HG03139 (cell line): ENCODE data around the gene OR4D2.
"Not testable (repeated sequence)": the region's sequence is repeated elsewhere in the genome, so short reads cannot be mapped to it uniquely, and the experiment has no call there.

Source experiments
- ATAC-seq: cut with Tn5 transposase; IDR thresholded peaks from one replicate; pipeline ENCODE4 v1.9.1; 2021; ENCODE audit not compliant: unreplicated experiment

Gene OR4D2

GRCh38 chr17:58166682-58167081 lies at the start of gene OR4D2:
Gene OR4D2, plus strand, starts transcription at chr17:58166982. Its CDS starts 2,674 bp downstream, at chr17:58169656.
- no peak for ATAC-seq

DNA sequence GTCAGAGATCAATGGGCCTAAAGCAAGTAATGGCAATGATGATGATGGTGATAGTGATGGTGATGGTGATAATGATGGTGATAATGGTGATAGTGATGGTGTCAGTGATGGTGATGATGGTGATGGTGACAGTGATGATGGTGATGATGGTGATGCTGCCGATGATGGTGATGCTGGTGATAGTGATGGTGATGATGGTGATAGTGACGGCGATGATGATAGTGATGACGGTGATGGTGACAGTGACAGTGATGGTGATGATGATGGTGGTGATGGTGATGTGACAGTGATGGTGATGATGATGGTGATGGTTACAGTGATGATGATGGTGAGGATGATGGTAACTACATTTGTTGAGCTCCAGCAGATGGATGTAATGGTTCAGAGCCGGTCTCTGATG lies 49.4 kb upstream of the OR4D2 start:
- no peak for ATAC-seq

DNA sequence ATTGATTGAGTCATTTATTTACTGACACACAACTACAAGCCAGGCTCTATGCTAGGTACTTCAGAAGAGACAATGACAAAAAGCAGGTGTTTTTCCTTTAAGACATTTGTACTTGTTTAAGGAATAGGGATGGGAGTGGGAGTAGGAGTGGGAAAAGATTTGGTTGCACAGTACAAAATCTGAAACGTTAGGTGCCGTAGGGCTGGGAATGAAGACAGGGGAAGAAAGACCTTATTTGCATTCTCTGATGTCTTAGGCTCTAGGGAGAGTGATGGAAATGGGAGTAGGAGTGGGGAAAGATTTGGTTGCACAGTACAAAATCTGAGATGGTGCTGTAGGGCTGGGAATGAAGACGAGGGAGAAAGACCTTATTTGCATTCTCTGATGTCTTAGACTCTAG lies 47.3 kb upstream of the OR4D2 start:
- no peak for ATAC-seq

- no peak for ATAC-seq
Observed at GRCh38 chr17:58120195-58120822, 46.5 kb upstream of the OR4D2 start.

- ATAC-seq: no peak
Observed at GRCh38 chr17:58121925-58122324, 44.9 kb upstream of the OR4D2 start.

- no peak for ATAC-seq
Observed at GRCh38 chr17:58127846-58128245, 38.9 kb upstream of the OR4D2 start.

DNA sequence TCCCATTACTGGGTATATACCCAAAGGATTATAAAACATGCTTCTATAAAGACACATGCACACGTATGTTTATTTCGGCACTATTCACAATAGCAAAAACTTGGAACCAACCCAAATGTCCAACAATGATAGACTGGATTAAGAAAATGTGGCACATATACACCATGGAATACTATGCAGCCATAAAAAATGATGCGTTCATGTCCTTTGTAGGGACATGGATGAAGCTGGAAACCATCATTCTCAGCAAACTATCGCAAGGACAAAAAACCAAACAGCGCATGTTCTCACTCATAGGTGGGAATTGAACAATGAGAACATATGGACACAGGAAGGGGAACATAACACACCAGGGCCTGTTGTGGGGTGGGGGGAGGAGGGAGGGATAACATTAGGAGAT lies 34.1 kb upstream of the OR4D2 start:
- ATAC-seq: not testable (repeated sequence)

GRCh38 chr17:58136669-58137279 lies 30.0 kb upstream of the OR4D2 start:
- no peak for ATAC-seq

GRCh38 chr17:58141505-58141904 lies 25.3 kb upstream of the OR4D2 start:
- no peak for ATAC-seq

DNA sequence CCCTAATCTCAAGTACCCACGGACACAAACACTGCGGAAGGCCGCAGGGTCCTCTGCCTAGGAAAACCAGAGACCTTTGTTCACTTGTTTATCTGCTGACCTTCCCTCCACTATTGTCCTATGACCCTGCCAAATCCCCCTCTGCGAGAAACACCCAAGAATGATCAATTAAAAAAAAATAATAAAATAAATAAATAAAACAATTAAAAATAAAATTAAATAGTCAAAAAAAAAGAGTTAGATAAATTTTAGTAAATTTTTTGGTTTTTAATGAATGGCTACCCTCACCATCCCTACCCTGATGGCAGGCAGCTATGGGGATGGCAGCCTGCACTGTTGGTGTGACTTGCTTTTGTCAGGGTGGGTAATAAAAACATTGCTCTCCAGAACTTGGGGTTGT lies 23.4 kb upstream of the OR4D2 start:
- not testable (repeated sequence) for ATAC-seq

- no peak for ATAC-seq
Observed at GRCh38 chr17:58144801-58145200, 22.0 kb upstream of the OR4D2 start.

- no peak for ATAC-seq
Observed at GRCh38 chr17:58147930-58148434, 18.8 kb upstream of the OR4D2 start, which contains the start of gene OR4D1. Gene OR4D1, plus strand, starts transcription at chr17:58148384. Its CDS starts 6,770 bp downstream, at chr17:58155154.

- ATAC-seq: no peak
Observed at GRCh38 chr17:58148609-58149008, 18.2 kb upstream of the OR4D2 start.

GRCh38 chr17:58150394-58150793 lies 16.4 kb upstream of the OR4D2 start:
- ATAC-seq: no peak

- ATAC-seq: no peak
Observed at GRCh38 chr17:58153046-58153445, 13.7 kb upstream of the OR4D2 start.

- no peak for ATAC-seq
Observed at GRCh38 chr17:58153671-58154070, 13.1 kb upstream of the OR4D2 start.

DNA sequence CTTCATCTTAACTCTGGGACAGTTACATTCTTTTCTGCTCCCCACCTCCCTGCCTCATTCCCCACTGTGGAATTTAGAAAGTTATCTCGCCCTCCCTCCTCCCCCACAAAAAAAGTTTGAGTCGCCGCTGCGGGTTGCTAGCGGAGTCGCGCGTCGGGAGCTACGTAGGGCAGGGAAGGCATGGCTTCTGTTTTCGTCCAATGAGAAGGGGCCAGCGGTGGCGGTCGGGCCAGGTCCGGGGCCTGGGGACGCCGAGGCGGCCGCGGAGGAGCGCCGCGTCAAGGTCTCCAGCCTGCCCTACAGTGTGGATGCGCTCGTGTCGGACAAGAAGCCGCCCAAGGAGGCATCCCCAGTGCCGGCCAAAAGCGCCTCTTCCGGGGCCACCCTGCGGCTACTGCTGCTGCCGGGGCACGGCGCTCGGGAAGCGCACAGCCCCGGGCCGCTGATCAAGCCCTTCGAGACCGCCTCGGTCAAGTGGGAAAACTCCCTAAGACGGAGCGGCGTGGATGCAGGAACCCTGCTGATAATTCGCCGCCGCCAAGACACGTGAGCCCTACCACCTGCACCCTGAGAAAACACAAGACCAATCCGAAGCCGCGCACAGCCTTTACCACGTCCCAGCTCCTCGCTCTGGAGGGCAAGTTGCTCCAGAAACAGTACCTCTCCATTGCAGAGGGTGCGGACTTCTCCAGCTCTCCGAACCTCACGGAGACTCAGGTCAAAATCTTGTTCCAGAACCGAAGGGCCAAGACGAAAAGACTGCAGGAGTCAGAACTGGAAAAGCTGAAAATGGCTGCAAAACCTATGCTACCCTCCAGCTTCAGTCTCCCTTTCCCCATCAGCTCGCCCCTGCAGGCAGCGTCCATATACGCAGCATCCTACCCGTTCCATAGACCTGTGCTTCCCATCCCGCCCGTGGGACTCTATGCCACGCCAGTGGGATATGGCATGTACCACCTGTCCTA lies 9.7 kb upstream of the OR4D2 start:
- no peak for ATAC-seq

- ATAC-seq: no peak
Observed at GRCh38 chr17:58158181-58158580, 8.6 kb upstream of the OR4D2 start.

DNA sequence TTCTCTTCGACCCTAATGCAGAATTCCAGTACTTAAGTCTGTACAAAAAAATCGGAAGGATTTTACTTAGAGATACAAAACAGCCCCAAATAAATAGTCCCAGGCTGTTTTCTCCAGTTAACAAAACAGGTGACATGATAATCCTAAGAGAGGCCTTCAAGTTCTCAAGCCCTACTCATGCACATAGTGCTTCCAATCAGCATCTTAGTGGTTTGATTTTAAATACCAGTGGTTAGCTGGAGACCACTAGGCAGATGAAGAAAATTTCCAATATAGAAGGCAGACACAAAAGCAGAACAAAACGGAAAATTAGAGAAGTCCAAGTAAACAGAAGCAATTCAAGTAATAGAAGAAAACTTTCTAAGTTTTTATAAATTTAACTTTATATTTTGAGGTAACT lies 5.2 kb upstream of the OR4D2 start:
- no peak for ATAC-seq

- ATAC-seq: no peak
Observed at GRCh38 chr17:58165981-58166380, 801 bp upstream of the OR4D2 start.

DNA sequence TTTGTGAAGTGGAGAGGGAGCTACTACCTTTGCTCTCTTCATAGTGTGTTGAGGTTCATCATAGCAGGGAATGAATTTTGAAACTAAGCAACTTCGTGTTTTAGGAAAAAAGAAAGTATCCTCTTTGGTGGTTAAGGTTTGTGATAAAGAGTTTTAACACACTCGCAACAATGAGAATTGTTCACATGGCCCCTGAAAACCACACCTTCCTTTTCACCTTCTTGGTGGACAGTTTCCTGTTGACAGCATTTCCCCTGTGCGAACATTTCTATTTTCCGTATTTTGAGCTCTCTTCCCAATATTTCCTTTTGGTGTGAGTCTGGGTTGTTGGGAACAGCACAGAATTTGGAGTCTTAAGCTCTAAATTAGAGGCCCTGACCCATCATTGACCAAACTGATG lies 3.8 kb downstream of the OR4D2 start:
- ATAC-seq: no peak
